ENCODE measurements around the gene PARVA. TPM values are rescaled to one million over a fixed set of nuclear protein-coding genes. Genes with fewer than 3 reads are reported as not detected.

PARVA gene
- total RNA-seq, 1 donor from 2014 or later: 45.9 TPM

DNA sequence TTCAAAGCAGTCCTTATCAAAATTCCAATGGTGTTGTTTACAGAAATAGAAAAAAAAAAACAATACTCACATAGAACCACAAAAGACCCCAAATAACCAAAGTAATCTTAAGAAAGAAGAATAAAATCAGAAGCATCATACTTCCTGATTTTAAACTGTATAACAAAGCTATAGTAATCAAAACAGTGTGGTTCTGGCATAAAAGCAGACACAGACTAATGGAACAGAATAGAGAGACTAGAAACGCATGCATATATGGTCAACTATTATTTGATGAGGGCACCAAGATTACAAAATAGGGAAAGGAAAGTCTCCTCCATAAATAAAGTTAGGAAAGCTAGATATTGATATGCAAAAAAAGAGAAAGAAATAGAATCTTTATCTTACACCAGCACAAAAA, 176.8 kb downstream of the PARVA start:
- TF ChIP-seq, protein P1, sequence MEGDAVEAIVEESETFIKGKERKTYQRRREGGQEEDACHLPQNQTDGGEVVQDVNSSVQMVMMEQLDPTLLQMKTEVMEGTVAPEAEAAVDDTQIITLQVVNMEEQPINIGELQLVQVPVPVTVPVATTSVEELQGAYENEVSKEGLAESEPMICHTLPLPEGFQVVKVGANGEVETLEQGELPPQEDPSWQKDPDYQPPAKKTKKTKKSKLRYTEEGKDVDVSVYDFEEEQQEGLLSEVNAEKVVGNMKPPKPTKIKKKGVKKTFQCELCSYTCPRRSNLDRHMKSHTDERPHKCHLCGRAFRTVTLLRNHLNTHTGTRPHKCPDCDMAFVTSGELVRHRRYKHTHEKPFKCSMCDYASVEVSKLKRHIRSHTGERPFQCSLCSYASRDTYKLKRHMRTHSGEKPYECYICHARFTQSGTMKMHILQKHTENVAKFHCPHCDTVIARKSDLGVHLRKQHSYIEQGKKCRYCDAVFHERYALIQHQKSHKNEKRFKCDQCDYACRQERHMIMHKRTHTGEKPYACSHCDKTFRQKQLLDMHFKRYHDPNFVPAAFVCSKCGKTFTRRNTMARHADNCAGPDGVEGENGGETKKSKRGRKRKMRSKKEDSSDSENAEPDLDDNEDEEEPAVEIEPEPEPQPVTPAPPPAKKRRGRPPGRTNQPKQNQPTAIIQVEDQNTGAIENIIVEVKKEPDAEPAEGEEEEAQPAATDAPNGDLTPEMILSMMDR (IDR thresholded peaks at IDR 0.05; ENCODE audit: insufficient read depth, low read length, poor library complexity, severe bottlenecking): no peak
- Histone ChIP-seq H3K36me3 (ENCODE audit: control insufficient read depth, insufficient read depth, low read length) (no peaks in the 10 kb centered on the region), H3K4me3 (ENCODE audit: low read depth, low read length) (no peak overlapping the region), H3K27me3 (ENCODE audit: control insufficient read depth, insufficient read depth, low read length) (no peaks in the 10 kb centered on the region)
- DNase-seq (ENCODE audit: low read depth): no peak

DNA sequence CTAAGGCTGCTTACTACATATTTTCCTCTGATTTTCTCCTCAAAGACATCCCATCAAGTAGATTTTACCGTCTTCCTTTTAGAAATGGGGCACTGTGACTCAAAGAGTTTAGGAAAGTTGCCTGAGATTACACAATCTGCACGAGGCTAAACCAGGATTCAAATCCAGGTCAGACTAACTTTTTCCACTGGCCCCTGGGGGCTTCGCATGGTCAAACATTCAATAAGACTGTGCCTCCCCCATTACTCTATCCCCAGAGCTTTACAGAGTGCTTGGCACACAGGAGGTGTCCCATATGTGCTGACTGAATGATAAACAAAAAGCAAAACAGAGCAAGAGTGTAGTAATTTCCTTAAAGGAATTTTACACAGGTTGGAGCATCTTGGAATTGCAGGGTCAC, 178.8 kb downstream of the PARVA start:
- DNase-seq (ENCODE audit: low read depth): no peak

DNA sequence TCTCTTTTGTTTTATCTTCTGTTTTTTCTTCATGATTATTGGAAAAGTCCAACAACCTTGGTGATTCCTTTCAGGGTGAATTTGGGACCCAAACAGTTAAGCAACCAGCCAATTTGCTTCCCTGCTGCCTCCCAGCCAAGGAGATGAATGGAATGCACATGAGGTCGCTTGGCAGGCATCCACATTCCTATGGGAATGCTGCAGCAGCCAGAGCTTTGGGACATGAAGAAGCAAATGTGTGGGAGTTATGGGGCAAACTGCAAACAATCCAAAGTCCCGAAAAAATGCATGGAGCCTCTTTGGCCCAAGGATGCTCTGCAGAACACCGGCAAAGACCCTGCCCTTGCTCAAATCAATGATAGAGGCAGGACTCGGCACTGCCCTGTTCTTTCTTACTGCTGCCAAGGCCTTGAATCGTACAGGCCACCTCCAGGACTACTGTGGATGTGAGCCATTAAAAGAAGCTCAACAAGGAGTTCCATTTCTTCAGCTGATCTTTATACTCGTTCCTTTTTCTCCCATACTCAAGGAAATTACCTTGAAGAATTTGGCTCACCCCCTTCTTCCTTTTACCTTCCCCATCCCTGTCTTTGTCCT, 179.5 kb downstream of the PARVA start:
- H3K36me3 ChIP-seq (ENCODE audit: control insufficient read depth, insufficient read depth, low read length): no peaks in the 10 kb centered on the region
- H3K4me3 ChIP-seq (ENCODE audit: low read depth, low read length): no peak overlapping the region
- H3K27me3 ChIP-seq (ENCODE audit: control insufficient read depth, insufficient read depth, low read length): no peaks in the 10 kb centered on the region
- TF ChIP-seq, protein P1 (IDR thresholded peaks at IDR 0.05; ENCODE audit: insufficient read depth, low read length, poor library complexity, severe bottlenecking): no peak
- DNase-seq (ENCODE audit: low read depth): peak; percentile 71

More for the DNA sequence above, 178.8 kb downstream of the PARVA start:
- Histone ChIP-seq H3K36me3 (ENCODE audit: control insufficient read depth, insufficient read depth, low read length) (no peaks in the 10 kb centered on the region), H3K4me3 (ENCODE audit: low read depth, low read length) (no peak overlapping the region), H3K27me3 (ENCODE audit: control insufficient read depth, insufficient read depth, low read length) (no peaks in the 10 kb centered on the region)
- TF ChIP-seq, protein P1 (IDR thresholded peaks at IDR 0.05; ENCODE audit: insufficient read depth, low read length, poor library complexity, severe bottlenecking): no peak

DNA sequence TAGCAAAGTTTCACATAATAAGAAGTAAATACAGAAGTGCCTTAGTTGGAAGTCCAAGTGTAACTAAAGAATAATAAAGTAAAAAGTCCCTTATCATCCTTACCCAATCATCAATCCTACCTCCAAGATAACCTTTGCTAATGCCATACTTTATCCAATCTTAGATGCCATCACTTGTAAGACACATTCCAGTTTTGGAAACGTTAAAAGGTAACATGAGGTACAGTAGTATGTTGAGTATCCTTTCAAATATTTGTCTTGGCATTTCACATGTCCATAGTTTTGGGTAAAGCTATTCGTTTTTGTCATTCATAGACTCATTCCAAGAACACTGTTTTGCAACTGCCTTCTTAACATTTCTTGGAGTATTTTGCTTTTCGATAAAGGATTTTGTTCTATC, 181.6 kb downstream of the PARVA start:
- H3K36me3 ChIP-seq (ENCODE audit: control insufficient read depth, insufficient read depth, low read length): no peaks in the 10 kb centered on the region

DNA sequence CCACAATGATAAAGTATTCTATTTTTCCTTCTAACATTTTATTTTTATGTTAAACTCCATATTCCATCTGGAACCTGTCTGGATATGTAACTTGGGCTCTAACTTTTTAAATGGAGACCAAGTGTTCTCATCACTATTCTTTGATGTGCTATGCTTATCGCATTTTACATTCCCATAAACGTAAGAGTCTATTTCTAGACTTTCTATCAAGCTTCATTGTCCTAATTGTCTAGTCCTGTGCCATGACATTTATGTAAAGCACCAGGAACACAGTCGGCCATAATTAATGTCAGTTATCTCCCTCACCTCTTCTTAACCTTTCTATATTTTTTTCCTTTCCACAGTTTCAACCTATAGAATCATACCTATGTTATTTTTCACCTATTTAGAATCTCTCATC, 183.0 kb downstream of the PARVA start:
- no peak for DNase-seq (ENCODE audit: low read depth)
- Histone ChIP-seq H3K27me3 (ENCODE audit: control insufficient read depth, insufficient read depth, low read length) (no peaks in the 10 kb centered on the region), H3K4me3 (ENCODE audit: low read depth, low read length) (no peak overlapping the region), H3K36me3 (ENCODE audit: control insufficient read depth, insufficient read depth, low read length) (no peaks in the 10 kb centered on the region)
- TF ChIP-seq, protein P1 (IDR thresholded peaks at IDR 0.05; ENCODE audit: insufficient read depth, low read length, poor library complexity, severe bottlenecking): no peak

More for the DNA sequence above, 181.6 kb downstream of the PARVA start:
- TF ChIP-seq, protein P1 (IDR thresholded peaks at IDR 0.05; ENCODE audit: insufficient read depth, low read length, poor library complexity, severe bottlenecking): no peak
- DNase-seq (ENCODE audit: low read depth): no peak
- Histone ChIP-seq H3K27me3 (ENCODE audit: control insufficient read depth, insufficient read depth, low read length) (no peaks in the 10 kb centered on the region), H3K4me3 (ENCODE audit: low read depth, low read length) (no peak overlapping the region)

DNA sequence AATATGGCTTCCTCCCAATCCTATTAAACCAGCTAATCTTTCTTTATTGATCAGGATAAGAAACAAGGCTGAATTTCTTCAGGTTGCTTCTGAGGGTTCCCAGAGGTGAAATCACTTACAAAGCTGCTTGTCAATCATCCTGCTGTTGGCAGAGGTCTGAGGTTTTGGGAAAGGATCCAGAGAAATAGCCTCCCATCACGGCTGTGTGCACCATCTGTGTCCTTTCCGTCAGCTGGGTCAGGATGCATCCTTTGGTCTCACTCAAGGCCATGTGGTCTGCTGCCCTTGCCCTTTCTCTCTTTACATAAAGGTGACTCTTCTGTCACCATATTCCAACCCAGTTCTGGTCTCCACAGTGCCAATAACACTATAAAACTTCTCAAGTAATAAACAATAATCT, 183.5 kb downstream of the PARVA start:
- no peak overlapping the region for H3K4me3 ChIP-seq (ENCODE audit: low read depth, low read length)
- TF ChIP-seq, protein P1 (IDR thresholded peaks at IDR 0.05; ENCODE audit: insufficient read depth, low read length, poor library complexity, severe bottlenecking): no peak
- no peaks in the 10 kb centered on the region for H3K27me3 ChIP-seq (ENCODE audit: control insufficient read depth, insufficient read depth, low read length)
- DNase-seq (ENCODE audit: low read depth): no peak
- H3K36me3 ChIP-seq (ENCODE audit: control insufficient read depth, insufficient read depth, low read length): no peaks in the 10 kb centered on the region
